ENCODE measurements around the gene LAGE3. TPM values are rescaled to one million over a fixed set of nuclear protein-coding genes. Genes with fewer than 3 reads are reported as not detected.

The LAGE3 gene
- total RNA-seq, 4 donors from 2014 or later, result 22.9 to 50.0 (median 28.5) TPM

DNA sequence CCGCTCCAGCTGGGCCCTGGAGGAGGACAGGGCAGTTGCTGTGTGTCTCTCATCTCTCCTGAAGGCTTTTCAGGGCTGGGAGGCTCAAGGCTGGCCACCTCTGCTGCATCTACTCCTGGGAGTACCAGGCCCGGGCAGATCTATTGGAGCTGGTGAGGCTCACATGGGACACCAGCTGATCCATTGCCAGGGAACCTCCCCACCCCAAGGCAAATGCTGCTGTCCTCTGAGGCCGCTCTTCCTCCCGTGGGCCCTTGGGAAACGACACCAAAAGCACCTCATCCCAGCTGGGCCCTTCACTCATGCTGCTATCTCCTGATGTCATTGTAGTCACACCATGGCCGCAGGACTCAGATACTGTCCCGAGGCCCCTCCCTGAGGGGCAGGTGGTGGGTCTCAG is 3.7 kb upstream of the LAGE3 start:
- intact Hi-C loops (cut with DNase I; ENCODE audit: low total_unique reads), result no loop called here
- WGBS, 2 donors, result 70% methylated on average over 7 of the region's 7 CpGs; no CpG with 5 or more reads in 1 of the 2 donors
- DNase-seq (ENCODE audit: low spot score in 2 of 2), result no peak
- H3K4me3 ChIP-seq (ENCODE audit: low read depth, poor library complexity, severe bottlenecking), result no peak overlapping the region
- TF ChIP-seq, protein P1, sequence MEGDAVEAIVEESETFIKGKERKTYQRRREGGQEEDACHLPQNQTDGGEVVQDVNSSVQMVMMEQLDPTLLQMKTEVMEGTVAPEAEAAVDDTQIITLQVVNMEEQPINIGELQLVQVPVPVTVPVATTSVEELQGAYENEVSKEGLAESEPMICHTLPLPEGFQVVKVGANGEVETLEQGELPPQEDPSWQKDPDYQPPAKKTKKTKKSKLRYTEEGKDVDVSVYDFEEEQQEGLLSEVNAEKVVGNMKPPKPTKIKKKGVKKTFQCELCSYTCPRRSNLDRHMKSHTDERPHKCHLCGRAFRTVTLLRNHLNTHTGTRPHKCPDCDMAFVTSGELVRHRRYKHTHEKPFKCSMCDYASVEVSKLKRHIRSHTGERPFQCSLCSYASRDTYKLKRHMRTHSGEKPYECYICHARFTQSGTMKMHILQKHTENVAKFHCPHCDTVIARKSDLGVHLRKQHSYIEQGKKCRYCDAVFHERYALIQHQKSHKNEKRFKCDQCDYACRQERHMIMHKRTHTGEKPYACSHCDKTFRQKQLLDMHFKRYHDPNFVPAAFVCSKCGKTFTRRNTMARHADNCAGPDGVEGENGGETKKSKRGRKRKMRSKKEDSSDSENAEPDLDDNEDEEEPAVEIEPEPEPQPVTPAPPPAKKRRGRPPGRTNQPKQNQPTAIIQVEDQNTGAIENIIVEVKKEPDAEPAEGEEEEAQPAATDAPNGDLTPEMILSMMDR (IDR thresholded peaks at IDR 0.05), result no peak
- no peak for TF ChIP-seq POLR2A (IDR thresholded peaks at IDR 0.05)

DNA sequence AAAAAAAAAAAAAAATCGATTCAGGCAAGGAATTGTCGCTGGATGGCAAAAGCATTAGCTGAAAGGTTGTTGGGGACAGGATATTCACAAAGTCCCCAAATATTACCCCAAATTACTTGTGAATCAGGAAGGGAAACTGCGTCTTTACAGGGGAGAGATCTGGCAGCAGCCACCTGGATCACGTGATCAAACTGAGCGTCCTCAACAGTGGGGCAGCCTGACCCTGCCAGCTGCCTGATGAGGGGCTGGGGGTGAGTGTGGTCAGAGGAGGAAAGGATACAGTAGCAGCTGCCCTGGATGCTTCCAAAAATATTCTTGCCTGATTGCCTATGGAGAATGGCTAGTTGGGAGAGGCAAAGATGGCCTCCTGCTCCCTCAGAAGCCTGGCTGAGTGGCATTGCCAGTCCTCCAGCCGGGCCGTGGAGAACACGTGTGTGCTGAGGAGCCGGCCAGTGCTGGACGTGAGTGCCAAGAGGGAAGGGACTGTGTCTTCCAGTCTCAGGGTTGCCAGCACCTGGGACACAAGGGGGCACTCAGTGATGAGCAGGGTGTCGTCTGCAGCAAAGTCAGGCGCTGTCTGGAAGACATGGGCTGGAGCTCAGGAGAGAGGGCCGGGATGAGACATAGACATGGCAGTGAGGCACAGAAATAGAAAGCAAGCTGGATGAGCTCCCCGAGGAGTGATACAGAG is 3.0 kb upstream of the LAGE3 start:
- H3K4me3 ChIP-seq (ENCODE audit: low read depth, poor library complexity, severe bottlenecking), result no peak overlapping the region
- DNase-seq (ENCODE audit: low spot score in 2 of 2), result no peak
- TF ChIP-seq POLR2A (IDR thresholded peaks at IDR 0.05), result no peak
- TF ChIP-seq, protein P1 (IDR thresholded peaks at IDR 0.05), result no peak
- WGBS, 2 donors, result 64 to 72% methylated on average over 12 to 14 of the region's 14 CpGs
- intact Hi-C loops (cut with DNase I; ENCODE audit: low total_unique reads), result no loop called here

DNA sequence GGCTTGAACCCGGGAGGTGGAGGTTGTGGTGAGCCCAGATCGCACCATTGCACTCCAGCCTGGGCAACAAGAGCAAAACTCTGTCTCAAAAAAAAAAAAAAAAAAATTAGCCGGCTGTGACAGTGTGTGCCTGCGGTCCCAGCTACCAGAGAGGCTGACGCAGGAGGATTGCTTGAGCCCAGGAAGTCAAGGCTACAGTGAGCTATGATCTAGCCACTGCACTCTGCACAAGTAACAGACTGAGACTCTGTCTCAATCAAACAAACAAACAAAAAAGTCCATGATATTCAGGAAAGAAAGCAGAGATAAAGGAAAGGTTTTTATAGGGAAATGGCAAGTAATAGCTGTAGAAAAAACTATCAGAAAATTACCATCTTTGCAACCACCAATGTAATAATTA is 2.1 kb upstream of the LAGE3 start:
- no peak overlapping the region for H3K4me3 ChIP-seq (ENCODE audit: low read depth, poor library complexity, severe bottlenecking)
- intact Hi-C loops (cut with DNase I; ENCODE audit: low total_unique reads), result no loop called here

DNA sequence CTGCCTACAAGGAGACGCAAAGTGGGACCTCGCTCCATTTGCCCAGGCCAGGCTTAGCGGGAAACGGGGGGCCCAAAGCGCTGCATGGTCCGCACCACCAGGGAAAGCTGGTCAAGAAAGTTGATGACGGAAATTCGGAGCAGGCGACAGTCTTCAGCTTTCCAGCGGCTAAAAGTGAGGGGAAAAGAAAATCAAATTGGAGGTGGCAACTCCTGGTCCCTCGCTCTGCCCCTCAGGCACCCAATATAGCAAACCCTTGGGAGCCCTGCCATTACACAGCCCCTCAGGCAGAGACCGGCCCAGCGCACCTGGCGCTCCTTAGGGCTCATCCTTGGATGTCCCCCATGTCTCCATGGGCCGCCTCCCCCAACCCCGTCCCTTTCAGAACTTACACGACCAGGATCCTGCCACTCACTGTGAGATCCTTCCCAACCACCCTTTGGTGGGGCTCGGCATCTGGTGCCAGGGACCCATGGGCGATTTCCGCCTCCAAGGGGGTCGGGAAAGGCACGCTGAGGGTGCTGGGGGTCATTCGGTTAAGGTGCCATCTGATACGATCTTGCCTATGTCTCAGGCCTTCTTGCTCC is 1.1 kb downstream of the LAGE3 start:
- intact Hi-C loops (cut with DNase I; ENCODE audit: low total_unique reads), result no loop called here
- no peak for DNase-seq (ENCODE audit: low spot score in 2 of 2)
- TF ChIP-seq, protein P1 (IDR thresholded peaks at IDR 0.05), result no peak
- no peak for TF ChIP-seq POLR2A (IDR thresholded peaks at IDR 0.05)
- no peak overlapping the region for H3K4me3 ChIP-seq (ENCODE audit: low read depth, poor library complexity, severe bottlenecking)
- 62 to 68% methylated on average over 18 to 24 of the region's 24 CpGs for WGBS, 2 donors

More for the DNA sequence above, 2.1 kb upstream of the LAGE3 start:
- WGBS, 2 donors, result 84 to 87% methylated on average over 5 of the region's 5 CpGs
- TF ChIP-seq, protein P1 (IDR thresholded peaks at IDR 0.05), result no peak
- TF ChIP-seq POLR2A (IDR thresholded peaks at IDR 0.05), result no peak
- no peak for DNase-seq (ENCODE audit: low spot score in 2 of 2)

DNA sequence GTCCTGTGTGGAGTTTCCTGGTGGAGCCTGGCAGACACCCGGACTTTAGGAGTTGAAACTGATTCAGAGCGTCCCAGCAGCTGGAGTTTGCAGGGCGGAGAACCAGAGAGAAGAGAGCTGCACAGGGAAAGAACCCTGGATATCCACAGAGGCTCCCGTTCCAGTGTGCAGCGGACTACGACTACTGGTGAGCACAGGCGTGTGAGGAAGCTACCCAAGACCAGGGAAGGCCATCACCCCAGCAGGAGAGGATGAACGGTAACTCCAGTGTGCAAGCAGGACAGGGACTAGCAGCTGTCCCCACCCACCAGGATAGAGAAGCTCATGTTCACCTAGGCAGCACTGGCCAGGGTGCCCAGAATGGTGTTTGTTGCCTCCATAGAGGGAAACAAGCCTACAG is 2.3 kb downstream of the LAGE3 start:
- intact Hi-C loops (cut with DNase I; ENCODE audit: low total_unique reads), result no loop called here
- TF ChIP-seq, protein P1 (IDR thresholded peaks at IDR 0.05), result no peak
- no peak for TF ChIP-seq POLR2A (IDR thresholded peaks at IDR 0.05)
- no peak overlapping the region for H3K4me3 ChIP-seq (ENCODE audit: low read depth, poor library complexity, severe bottlenecking)
- WGBS, 2 donors, result 71 to 77% methylated on average over 8 of the region's 8 CpGs
- DNase-seq (ENCODE audit: low spot score in 2 of 2), result no peak
